ENCODE data around the gene SREK1. TPM values are rescaled to one million over a fixed set of nuclear protein-coding genes. Genes with fewer than 3 reads are reported as not detected.

Gene SREK1
- total RNA-seq, 1 donor from 2014 or later, result 66.1 TPM

DNA sequence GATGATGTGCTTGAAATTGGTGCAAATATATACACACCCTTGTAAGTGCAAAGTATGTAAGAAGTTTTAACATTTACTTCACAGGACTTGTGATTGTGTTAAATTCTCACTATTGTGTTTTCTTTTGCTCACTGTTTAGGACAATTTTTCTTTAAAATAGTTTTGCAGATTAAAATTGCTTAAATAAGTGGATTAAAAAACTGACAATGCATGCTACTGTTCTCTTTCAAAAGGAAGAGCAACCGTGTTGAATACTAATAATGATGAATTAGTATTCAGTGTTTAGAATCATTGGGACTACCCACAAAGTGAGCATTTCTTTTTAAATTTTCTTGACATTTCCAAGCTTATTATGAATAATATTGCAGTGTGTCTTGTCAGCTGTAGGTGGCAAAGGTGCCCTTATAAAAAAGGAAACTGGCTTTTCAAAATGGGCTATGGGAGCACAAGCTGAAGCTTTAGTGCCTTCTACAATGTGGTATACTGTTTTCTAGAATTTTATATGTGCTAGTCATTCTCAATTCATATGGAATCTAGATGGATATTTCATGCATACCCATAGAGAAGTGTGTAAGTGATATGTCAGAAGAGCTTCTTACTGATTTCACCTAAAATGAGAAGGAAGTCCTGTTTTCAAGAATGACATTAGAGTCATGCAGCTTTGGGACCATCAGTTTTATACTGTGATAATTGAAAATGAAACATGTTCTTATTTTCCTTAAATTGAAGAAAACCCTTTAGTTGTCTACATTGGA, 35.4 kb downstream of the SREK1 start:
- Histone ChIP-seq H3K36me3 (ENCODE audit: insufficient read depth, low read length) (peaks cover 67% of the 10 kb centered on the region), H4K20me1 (ENCODE audit: insufficient read depth, low read length) (peaks cover 29% of the 10 kb centered on the region)

DNA sequence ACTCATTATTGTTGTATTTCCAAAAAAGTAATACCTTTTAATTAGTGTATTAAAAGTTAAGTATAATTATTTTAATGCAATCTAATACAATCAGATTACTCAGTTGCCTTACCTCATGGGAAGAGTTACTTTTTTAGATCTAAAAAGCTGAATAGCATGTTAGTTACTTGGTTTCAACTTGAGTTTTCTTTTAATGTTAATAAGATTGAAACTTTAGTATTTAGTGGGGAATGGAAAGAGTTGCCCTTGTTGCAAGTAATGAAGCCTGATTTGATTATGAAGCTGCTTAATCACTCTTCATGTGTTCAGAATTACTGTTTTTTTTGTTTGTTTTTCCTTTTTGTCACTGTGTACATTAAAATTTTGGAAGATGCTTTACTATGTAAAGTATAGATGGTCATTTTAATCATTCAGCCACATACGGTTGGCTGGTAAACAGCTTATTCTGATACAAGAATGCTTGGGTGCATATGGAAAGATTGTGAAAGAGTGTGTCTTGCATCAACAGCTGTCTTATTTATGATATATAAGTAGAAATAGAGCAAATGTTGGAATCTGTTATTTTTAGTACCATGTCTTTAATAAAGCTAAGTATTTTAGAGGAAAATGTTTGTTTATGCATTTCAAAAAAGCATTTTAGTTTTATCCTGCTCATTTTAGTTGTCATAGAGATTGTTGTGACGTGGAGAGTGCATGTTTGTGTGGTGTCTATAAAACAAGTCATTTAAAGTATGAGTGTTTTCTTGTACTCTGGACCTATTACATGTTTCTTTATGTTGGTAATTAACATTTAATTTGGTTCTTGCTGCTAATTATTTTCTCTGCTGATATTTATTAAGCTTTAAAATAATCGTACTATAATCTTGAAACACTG, 36.4 kb downstream of the SREK1 start:
- Mint-ChIP-seq H3K27me3 (ENCODE audit: low read depth, unreplicated experiment) (no peaks in the 10 kb centered on the region), H3K4me1 (ENCODE audit: low read depth, unreplicated experiment) (no peaks in the 10 kb centered on the region), H3K36me3 (ENCODE audit: low read depth, unreplicated experiment) (peaks cover 7% of the 10 kb centered on the region), H3K4me3 (ENCODE audit: unreplicated experiment) (no peak overlapping the region), H3K9me3 (ENCODE audit: unreplicated experiment) (no peaks in the 10 kb centered on the region), H3K27ac (ENCODE audit: unreplicated experiment) (no peak overlapping the region)
- FAIRE-seq (no peak), DNase-seq (ENCODE audit: low read depth) (no peak)
- Histone ChIP-seq H3K4me2 (ENCODE audit: low read length) (no peak overlapping the region), H4K20me1 (ENCODE audit: insufficient read depth, low read length) (peaks cover 29% of the 10 kb centered on the region), H3K27me3 (ENCODE audit: insufficient read depth, low read length) (no peaks in the 10 kb centered on the region), H2AFZ (ENCODE audit: low read depth, low read length) (no peak overlapping the region), H3K4me1 (ENCODE audit: insufficient read depth, low read length) (no peaks in the 10 kb centered on the region), H3K36me3 (ENCODE audit: insufficient read depth, low read length) (peaks cover 57% of the 10 kb centered on the region), H3K27ac (ENCODE audit: low read depth, low read length) (no peak overlapping the region), H3K9me3 (ENCODE audit: insufficient read depth, low read depth, low read length) (no peaks in the 10 kb centered on the region), H3K4me3 (ENCODE audit: insufficient read depth, low read depth, low read length) (no peak overlapping the region), H3K79me2 (ENCODE audit: insufficient read depth, low read length) (peaks cover 15% of the 10 kb centered on the region), H3K9ac (ENCODE audit: low read length) (no peak overlapping the region)
- TF ChIP-seq, protein P1, sequence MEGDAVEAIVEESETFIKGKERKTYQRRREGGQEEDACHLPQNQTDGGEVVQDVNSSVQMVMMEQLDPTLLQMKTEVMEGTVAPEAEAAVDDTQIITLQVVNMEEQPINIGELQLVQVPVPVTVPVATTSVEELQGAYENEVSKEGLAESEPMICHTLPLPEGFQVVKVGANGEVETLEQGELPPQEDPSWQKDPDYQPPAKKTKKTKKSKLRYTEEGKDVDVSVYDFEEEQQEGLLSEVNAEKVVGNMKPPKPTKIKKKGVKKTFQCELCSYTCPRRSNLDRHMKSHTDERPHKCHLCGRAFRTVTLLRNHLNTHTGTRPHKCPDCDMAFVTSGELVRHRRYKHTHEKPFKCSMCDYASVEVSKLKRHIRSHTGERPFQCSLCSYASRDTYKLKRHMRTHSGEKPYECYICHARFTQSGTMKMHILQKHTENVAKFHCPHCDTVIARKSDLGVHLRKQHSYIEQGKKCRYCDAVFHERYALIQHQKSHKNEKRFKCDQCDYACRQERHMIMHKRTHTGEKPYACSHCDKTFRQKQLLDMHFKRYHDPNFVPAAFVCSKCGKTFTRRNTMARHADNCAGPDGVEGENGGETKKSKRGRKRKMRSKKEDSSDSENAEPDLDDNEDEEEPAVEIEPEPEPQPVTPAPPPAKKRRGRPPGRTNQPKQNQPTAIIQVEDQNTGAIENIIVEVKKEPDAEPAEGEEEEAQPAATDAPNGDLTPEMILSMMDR (IDR thresholded peaks at IDR 0.05; ENCODE audit: insufficient read depth, low read depth, low read length), result no peak
- no peak for TF ChIP-seq EZH2 (IDR thresholded peaks at IDR 0.05; ENCODE audit: insufficient read depth, low read length)

More for the DNA sequence above, 35.4 kb downstream of the SREK1 start:
- Mint-ChIP-seq H3K4me1 (ENCODE audit: low read depth, unreplicated experiment) (no peaks in the 10 kb centered on the region), H3K4me3 (ENCODE audit: unreplicated experiment) (no peak overlapping the region), H3K9me3 (ENCODE audit: unreplicated experiment) (no peaks in the 10 kb centered on the region), H3K36me3 (ENCODE audit: low read depth, unreplicated experiment) (peaks cover 2% of the 10 kb centered on the region), H3K27me3 (ENCODE audit: low read depth, unreplicated experiment) (no peaks in the 10 kb centered on the region), H3K27ac (ENCODE audit: unreplicated experiment) (no peak overlapping the region)
- FAIRE-seq, result no peak
- H2AFZ ChIP-seq (ENCODE audit: low read depth, low read length), result no peak overlapping the region
- no peak overlapping the region for H3K4me2 ChIP-seq (ENCODE audit: low read length)
- no peak overlapping the region for H3K27ac ChIP-seq (ENCODE audit: low read depth, low read length)
- H3K4me3 ChIP-seq (ENCODE audit: insufficient read depth, low read depth, low read length), result no peak overlapping the region
- no peaks in the 10 kb centered on the region for H3K9me3 ChIP-seq (ENCODE audit: insufficient read depth, low read depth, low read length)
- H3K9ac ChIP-seq (ENCODE audit: low read length), result no peak overlapping the region
- DNase-seq (ENCODE audit: low read depth), result no peak
- H3K27me3 ChIP-seq (ENCODE audit: insufficient read depth, low read length), result no peaks in the 10 kb centered on the region
- no peaks in the 10 kb centered on the region for H3K4me1 ChIP-seq (ENCODE audit: insufficient read depth, low read length)
- TF ChIP-seq EZH2 (IDR thresholded peaks at IDR 0.05; ENCODE audit: insufficient read depth, low read length), result no peak
- TF ChIP-seq, protein P1 (IDR thresholded peaks at IDR 0.05; ENCODE audit: insufficient read depth, low read depth, low read length), result no peak
- H3K79me2 ChIP-seq (ENCODE audit: insufficient read depth, low read length), result peaks cover 21% of the 10 kb centered on the region

All from astrocyte (in vitro differentiated cells and primary cell).